ELR (cell line): Measurements from ENCODE around the gene OTOGL.

Experiments used
- DNase-seq: peaks from one replicate; pipeline ENCODE4 v3.0.0-alpha.2; 2015; ENCODE audit warnings: low read depth

OTOGL gene

GRCh38 chr12:80359703-80360102, 260.4 kb downstream of the OTOGL start:
- no peak for DNase-seq

DNA sequence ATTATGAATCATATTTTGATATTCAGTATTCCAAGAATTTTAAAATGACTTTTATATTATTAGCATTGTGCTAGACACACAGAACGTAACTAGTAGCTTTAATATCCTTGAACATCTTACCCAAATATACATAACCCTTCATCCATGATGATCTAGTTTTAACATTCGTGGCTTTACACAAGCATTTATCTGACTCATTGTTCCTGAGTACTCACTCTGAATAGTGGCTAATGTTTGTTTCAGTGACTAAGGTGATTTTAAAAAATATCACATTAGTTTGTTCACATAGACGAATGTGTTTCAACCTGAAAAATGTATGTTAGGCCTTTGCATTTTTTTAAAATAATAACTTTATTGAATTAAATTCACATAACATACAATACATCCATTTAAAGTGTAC, 264.7 kb downstream of the OTOGL start:
- no peak for DNase-seq

DNA sequence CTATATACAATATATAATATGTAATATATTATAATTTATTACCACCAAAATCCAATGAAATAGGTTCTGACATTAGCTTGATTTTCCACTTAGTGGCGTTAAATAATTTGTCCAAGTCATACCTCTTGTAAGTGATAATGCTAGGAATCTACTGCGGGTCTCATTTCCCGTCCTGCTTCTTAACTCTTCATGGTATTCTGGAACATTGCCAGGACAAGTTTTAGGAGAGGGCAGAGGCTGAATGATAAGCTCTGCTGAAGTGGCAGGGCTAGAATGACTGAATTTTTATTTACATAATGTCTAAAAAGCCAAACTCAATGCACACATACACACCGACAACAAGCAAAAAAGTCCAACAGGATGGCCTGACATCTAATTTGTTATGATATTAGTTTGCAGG, 274.3 kb downstream of the OTOGL start:
- no peak for DNase-seq

DNA sequence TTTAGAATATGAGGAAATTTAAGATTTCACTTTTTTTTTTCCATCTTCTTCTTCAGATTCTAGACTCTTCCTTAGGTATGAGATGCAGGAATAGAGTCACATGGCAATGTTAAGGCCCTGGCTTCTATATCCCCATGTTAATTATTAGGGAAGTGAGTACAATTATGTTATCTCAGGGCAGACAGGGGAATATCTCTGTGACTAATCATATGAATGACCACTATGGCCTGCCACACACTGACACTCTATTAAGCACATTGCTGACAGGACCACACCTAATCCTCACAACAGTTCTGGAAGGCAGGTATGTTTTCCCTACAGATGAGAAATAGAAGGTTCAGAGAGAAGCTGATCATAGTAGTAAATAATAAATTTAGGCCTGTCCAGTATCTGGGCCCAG, 275.3 kb downstream of the OTOGL start:
- no peak for DNase-seq

DNA sequence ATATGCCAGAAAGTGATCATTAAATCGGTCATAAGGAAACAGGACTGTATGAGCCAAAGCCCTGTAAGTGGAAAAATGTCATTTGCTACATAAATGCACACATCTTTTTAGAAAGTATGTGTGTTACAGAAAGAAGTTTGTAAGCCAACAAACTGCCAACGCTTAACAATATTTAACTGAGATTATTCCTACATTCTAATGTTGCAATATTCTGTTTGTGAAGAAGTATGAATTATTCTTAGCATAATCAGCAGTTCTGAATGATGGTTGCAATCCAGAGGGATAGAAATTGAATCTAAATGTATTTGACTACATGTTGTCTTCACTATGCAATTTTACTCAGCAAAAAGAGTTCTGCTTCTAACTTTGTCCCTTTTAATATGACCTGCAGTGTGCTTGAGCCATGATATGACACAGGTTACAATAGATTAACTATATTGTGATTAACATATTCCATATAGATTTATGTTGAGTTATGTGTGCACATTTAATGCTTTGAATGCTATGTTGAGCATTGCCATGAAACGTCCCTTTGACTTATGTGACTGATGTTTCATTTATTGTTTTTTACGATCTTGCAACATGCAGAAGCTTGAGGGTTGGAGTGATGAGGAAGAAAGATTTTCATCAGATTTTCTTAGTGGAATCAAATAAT, 277.9 kb downstream of the OTOGL start:
- no peak for DNase-seq

DNA sequence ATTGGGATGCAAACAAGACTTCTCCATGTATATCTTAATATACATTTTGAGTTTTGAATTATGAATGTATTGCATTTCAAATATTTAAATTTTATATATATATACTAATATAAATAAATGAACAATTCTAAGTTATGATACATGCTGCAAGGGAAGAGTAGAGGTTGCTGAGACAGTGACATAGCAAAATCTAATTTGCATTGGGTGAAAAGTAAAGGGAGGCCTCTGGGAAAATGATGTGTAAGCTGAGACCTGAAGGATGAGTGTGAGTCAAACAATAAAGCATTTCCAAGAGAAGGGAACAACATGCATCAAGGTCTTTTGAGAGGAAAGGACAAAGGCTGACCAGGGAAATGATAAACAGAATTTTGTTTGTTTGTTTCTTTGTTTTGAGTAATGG, 281.8 kb downstream of the OTOGL start:
- DNase-seq: no peak

DNA sequence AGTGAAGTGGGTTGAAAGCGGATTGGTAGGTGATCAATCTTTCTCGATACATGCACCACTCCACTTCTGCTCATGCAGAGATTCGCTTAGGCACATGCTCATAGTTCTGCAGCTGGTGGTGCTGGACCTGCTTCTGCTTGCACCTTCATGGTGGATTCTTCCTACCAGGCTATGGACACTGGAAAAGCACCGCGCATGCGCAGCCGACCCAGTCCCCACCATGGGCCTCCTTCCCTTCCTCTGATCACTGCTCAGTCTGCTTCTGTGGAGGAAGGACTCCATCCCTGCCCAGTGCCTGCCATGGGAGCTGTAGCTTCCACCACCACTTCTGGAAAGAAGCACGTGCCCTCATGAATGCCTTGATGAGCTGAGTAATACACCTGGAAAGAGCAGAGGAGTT, 282.9 kb downstream of the OTOGL start:
- no peak for DNase-seq

- DNase-seq: no peak
These were observed 301.2 kb downstream of the OTOGL start for GRCh38 chr12:80400571-80400991.

- DNase-seq: peak; percentile 6
These were observed 301.9 kb downstream of the OTOGL start for GRCh38 chr12:80401191-80401590.

DNA sequence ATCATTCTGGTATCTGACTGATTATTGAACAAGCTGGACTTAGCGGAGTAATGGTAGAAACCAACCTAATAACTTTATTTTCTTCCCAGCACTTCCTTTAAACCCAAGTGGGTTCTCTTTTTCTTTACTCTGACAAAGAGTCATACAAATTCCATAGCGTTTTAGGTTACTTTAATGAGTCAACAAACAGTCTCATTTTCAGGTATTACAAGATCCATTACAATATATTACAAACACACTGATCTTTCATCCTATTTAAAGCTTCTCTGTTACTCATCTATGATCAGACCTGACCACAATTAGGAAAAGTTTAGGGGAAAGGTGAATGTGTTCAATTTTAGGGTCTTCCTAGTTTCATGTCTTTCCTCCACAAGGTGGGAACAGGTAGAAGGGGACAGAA, 305.3 kb downstream of the OTOGL start:
- no peak for DNase-seq

- no peak for DNase-seq
These were observed 306.9 kb downstream of the OTOGL start for GRCh38 chr12:80406253-80406652.

GRCh38 chr12:80411787-80412186, 312.4 kb downstream of the OTOGL start:
- DNase-seq: no peak

DNA sequence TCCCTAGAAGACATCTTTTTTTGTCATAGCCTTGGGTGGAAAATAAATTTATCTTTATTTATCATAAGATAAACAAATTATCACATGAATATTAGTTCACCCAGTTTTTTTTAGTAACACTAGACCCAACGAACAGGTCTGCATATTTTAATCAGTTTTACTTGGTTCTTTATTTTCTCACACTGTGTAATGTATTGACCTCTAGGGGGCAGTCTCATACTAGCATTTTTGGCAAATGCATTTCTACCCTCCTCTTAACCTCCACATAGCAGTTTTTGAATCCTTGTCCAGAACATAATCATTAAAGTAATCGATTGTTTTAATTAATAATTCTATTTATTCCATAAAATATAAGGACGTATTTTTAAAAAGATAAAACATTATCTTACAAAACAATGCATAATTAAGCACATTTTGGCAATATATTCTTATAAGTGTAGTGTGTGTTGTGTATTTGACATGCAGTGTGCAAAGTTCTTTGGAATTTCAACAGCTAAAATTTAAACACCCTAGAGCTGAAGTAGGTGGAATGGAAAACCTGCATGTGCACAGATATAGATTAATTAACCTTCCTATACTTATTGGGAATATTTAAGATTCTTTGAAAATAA, 313.1 kb downstream of the OTOGL start:
- DNase-seq: peak; percentile 80

DNA sequence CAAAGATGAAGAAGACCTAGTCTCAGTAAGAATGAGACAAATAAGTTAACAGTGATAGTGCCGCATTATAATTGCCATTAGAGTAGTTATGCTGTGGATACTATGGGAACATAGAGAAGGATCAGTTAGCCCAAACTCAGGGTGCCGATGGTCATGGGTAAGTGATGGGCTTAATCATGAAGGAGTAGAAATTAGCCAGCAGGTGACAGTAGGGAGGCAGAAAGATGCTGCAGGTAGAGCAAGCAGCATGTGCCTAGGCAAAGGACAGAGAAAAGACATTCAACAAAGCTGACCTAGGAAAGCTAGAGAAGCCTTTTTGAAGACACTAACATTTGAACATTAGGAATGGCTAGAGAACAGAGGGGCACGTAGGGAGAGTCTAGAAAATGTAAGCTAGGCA, 314.1 kb downstream of the OTOGL start:
- no peak for DNase-seq

DNA sequence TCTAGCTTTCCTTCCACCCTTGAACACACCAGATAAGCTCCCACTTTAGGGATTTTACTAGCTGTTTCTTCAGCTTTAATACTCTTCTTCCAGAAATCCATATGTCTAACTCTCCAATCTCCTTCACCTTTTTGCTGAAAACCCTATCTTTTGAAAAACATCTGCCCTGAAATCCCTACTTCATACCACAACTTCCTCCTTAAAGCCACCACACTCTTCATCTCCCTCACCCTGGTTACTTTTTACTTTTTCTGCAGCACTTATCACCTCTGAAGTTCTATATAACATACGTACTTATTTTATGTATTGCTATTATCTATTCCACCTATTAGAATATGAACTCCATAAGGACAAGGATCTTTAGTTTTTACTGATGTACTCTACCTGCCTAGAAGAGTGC, 316.1 kb downstream of the OTOGL start:
- DNase-seq: no peak

GRCh38 chr12:80419644-80420043, 320.3 kb downstream of the OTOGL start:
- DNase-seq: no peak

GRCh38 chr12:80420075-80420474, 320.7 kb downstream of the OTOGL start:
- no peak for DNase-seq

DNA sequence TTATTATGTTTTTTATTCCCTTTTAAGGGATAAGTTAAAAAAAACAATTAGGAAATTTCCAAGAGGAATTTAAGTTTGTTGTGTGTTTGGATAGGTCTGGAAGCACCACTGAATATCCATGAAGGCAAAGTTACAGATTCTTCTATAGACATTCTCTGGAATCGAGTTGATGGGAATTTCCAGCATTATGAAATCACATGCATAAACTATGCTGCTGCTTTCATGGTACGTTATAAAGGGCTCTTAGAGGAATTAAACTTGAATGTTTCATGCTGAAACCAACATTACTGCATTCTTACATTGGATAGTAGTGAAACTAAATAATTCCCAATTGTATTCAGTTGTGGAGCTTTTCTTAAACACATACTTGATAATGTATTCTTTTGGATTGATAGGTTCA, 323.2 kb downstream of the OTOGL start:
- DNase-seq: peak; percentile 49
